OCI-LY1 (cell line): ENCODE measurements around the gene ITGB8.

Experiments used
- H2AFZ ChIP-seq: fragments of 200-600 bp; sonication (generic), shearing (Covaris generic); 2 replicates; pipeline ENCODE4 v1.6.0; 2014; ENCODE audit warnings: antibody characterized with exemption, mild to moderate bottlenecking, low read length
- H3F3A ChIP-seq: fragments of 200-600 bp; sonication (generic), shearing (Covaris generic); 2 replicates; pipeline ENCODE4 v1.6.0; 2014; ENCODE audit warnings: mild to moderate bottlenecking, antibody characterized with exemption, low read length, moderate library complexity; ENCODE audit not compliant: insufficient read depth
- H3K27ac ChIP-seq: fragments of 200-600 bp; sonication (generic); 2 replicates; pipeline ENCODE4 v1.5.1; 2014; ENCODE audit warnings: low read length, mixed run types, mild to moderate bottlenecking, low read depth; ENCODE audit not compliant: poor library complexity, severe bottlenecking
- H3K27me3 ChIP-seq: fragments of 200-600 bp; sonication (generic); 2 replicates; pipeline ENCODE4 v1.6.0; 2014; ENCODE audit warnings: antibody characterized with exemption, mild to moderate bottlenecking, low read length, moderate library complexity; ENCODE audit not compliant: insufficient read depth
- H3K36me3 ChIP-seq: fragments of 200-600 bp; sonication (generic); 2 replicates; pipeline ENCODE4 v1.6.1; 2014; ENCODE audit warnings: mild to moderate bottlenecking, antibody characterized with exemption, low read length, moderate library complexity, mixed read lengths; ENCODE audit not compliant: insufficient read depth
- H3K4me1 ChIP-seq: fragments of 200-600 bp; sonication (generic); 2 replicates; pipeline ENCODE4 v1.5.1; 2014; ENCODE audit warnings: mild to moderate bottlenecking, low read length, moderate library complexity; ENCODE audit not compliant: insufficient read depth, severe bottlenecking
- H3K4me2 ChIP-seq: fragments of 200-600 bp; sonication (generic), shearing (Covaris generic); 2 replicates; pipeline ENCODE4 v1.6.1; 2014; ENCODE audit warnings: low read length
- H3K4me3 ChIP-seq: fragments of 200-600 bp; sonication (generic); 2 replicates; pipeline ENCODE4 v1.5.1; 2014; ENCODE audit warnings: low read length, low read depth, mild to moderate bottlenecking, mixed read lengths; ENCODE audit not compliant: poor library complexity, severe bottlenecking
- H3K79me2 ChIP-seq: fragments of 200-600 bp; shearing (Covaris generic); 2 replicates; pipeline ENCODE4 v1.6.1; 2016; ENCODE audit warnings: mixed run types, low read length, mixed read lengths; ENCODE audit not compliant: insufficient read depth
- H3K9ac ChIP-seq: fragments of 200-600 bp; sonication (generic), shearing (Covaris generic); 2 replicates; pipeline ENCODE4 v1.6.1; 2014; ENCODE audit warnings: mild to moderate bottlenecking, low read length, mixed read lengths
- H3K9me2 ChIP-seq: fragments of 200-600 bp; sonication (generic), shearing (Covaris generic); 2 replicates; pipeline ENCODE4 v1.6.1; 2014; ENCODE audit warnings: low read depth, mild to moderate bottlenecking, low read length, mixed read lengths
- H3K9me3 ChIP-seq: fragments of 200-600 bp; shearing (Covaris generic); 2 replicates; pipeline ENCODE4 v1.6.1; 2014; ENCODE audit warnings: low read length, mixed read lengths
- H4K20me1 ChIP-seq: fragments of 200-600 bp; sonication (generic), shearing (Covaris generic); 2 replicates; pipeline ENCODE4 v1.6.0; 2016; ENCODE audit warnings: mild to moderate bottlenecking, low read length; ENCODE audit not compliant: insufficient read depth
- CTCF ChIP-seq: fragments of 200-600 bp; sonication (generic), shearing (Covaris generic); IDR thresholded peaks from 2 replicates; pipeline ENCODE4 v1.5.1; 2017; ENCODE audit warnings: mild to moderate bottlenecking, antibody characterized with exemption, low read length, moderate library complexity, mixed read lengths
- EZH2 ChIP-seq: fragments of 200-600 bp; sonication (generic), shearing (Covaris generic); IDR thresholded peaks from 2 replicates; pipeline ENCODE4 v1.8.0; 2017; ENCODE audit warnings: borderline replicate concordance, mixed run types, mild to moderate bottlenecking, antibody characterized with exemption, low read length, moderate library complexity, mixed read lengths

Gene ITGB8

DNA sequence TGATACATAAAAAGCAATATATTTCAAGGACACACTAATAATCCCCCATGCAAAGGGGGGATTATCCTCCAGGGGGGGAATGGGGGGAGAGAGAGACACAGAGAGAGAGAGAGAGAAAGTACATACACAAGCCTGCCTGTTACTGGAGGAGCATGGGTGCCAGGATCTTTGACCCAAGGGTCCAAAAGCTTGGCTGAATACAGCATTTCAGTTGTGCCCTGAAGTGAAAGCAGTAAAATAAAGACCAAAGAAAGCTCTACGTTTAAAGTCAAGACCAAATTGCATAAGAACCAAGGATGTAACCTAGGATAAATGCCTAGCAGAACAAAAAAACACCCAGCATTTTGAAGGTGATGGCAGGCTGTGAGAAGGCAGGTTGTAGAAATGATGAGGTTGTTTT, 27.8 kb upstream of the ITGB8 start:
- TF ChIP-seq EZH2 (no peak), CTCF (no peak)
- H3K4me3 ChIP-seq, result no peak overlapping the region
- peak overlapping the region; percentile 30; the same call in 1 of the 2 replicates for H3K4me2 ChIP-seq
- peak overlapping the region; percentile 39 for H3K27ac ChIP-seq
- H3K9ac ChIP-seq, result no peak overlapping the region; the same call in 1 of the 2 replicates
- no peak overlapping the region for H2AFZ ChIP-seq
- peaks cover 14% of the 10 kb centered on the region; the same call in 1 of the 2 replicates for H3F3A ChIP-seq
- no peaks in the 10 kb centered on the region for H3K27me3 ChIP-seq
- no peaks in the 10 kb centered on the region for H4K20me1 ChIP-seq
- H3K9me3 ChIP-seq, result no peaks in the 10 kb centered on the region
- no peaks in the 10 kb centered on the region for H3K9me2 ChIP-seq
- no peaks in the 10 kb centered on the region for H3K79me2 ChIP-seq
- H3K36me3 ChIP-seq, result no peaks in the 10 kb centered on the region
- peaks cover 99% of the 10 kb centered on the region for H3K4me1 ChIP-seq

DNA sequence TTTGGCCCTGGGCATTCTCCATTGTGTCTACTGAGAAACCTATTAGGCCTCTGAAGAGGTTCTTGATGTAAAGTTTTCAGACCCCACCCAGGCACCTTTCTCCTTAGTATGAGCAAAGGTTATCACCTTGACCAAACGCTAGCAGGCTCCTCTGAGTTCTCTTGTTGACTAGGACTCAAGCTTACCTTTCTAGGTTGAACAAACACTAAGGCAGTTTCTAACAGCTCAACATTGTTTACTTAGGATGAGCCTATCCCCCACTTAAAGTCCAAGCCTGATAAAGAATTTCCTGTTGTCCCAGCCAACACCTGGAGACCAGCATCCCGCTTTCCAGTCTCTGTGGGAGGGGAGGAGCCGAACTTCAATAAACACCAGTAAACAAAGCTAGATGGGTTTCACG, 26.3 kb upstream of the ITGB8 start:
- H3K9me2 ChIP-seq, result no peaks in the 10 kb centered on the region
- H2AFZ ChIP-seq, result peak overlapping the region; percentile 14; the same call in 1 of the 2 replicates
- H3K9me3 ChIP-seq, result no peaks in the 10 kb centered on the region
- H3K27me3 ChIP-seq, result no peaks in the 10 kb centered on the region
- peaks cover 14% of the 10 kb centered on the region; the same call in 1 of the 2 replicates for H3F3A ChIP-seq
- H4K20me1 ChIP-seq, result no peaks in the 10 kb centered on the region
- peaks cover 99% of the 10 kb centered on the region for H3K4me1 ChIP-seq
- H3K9ac ChIP-seq, result peak overlapping the region; percentile 57
- no peaks in the 10 kb centered on the region for H3K36me3 ChIP-seq
- peak overlapping the region; percentile 73 for H3K4me2 ChIP-seq
- H3K27ac ChIP-seq, result peak overlapping the region; percentile 94
- H3K79me2 ChIP-seq, result no peaks in the 10 kb centered on the region
- TF ChIP-seq EZH2 (no peak), CTCF (no peak)
- peak overlapping the region; percentile 52 for H3K4me3 ChIP-seq

- H3K9me2 ChIP-seq, result no peaks in the 10 kb centered on the region
- no peak for TF ChIP-seq CTCF
- no peak for TF ChIP-seq EZH2
- no peaks in the 10 kb centered on the region for H3K27me3 ChIP-seq
- no peaks in the 10 kb centered on the region for H3K79me2 ChIP-seq
- H3K4me2 ChIP-seq, result peak overlapping the region; percentile 73
- H3K27ac ChIP-seq, result peak overlapping the region; percentile 94
- H3F3A ChIP-seq, result peaks cover 14% of the 10 kb centered on the region; the same call in 1 of the 2 replicates
- H3K9me3 ChIP-seq, result no peaks in the 10 kb centered on the region
- H3K36me3 ChIP-seq, result no peaks in the 10 kb centered on the region
- peak overlapping the region; percentile 52 for H3K4me3 ChIP-seq
- no peaks in the 10 kb centered on the region for H4K20me1 ChIP-seq
- peak overlapping the region; percentile 72 for H2AFZ ChIP-seq
- peaks cover 99% of the 10 kb centered on the region for H3K4me1 ChIP-seq
- peak overlapping the region; percentile 57 for H3K9ac ChIP-seq
These were observed 25.0 kb upstream of the ITGB8 start for GRCh38 chr7:20305726-20306125.
